RCC 7860 (cell line): ENCODE results near the gene CXorf58.

Source experiments
- DNase-seq: peaks from one replicate; pipeline ENCODE4 v3.0.0-alpha.2; 2015; ENCODE audit warnings: low spot score
- FAIRE-seq: peaks from 2 replicates; lab custom pipeline; 2012; peaks lifted over from hg19 to GRCh38; lab: Jason Lieb, UNC

The CXorf58 gene

GRCh38 chrX:23900220-23900797 is 7.5 kb upstream of the CXorf58 start:
- DNase-seq (no peak), FAIRE-seq (no peak)

GRCh38 chrX:23901060-23901459 is 6.7 kb upstream of the CXorf58 start:
- DNase-seq = peak; percentile 80
- peak; percentile 82 for FAIRE-seq

GRCh38 chrX:23901805-23902204 is 6.0 kb upstream of the CXorf58 start:
- DNase-seq (peak; percentile 66), FAIRE-seq (no peak)

- FAIRE-seq (peak; percentile 78), DNase-seq (peak; percentile 39)
Observed at GRCh38 chrX:23902419-23902818, 5.4 kb upstream of the CXorf58 start.

GRCh38 chrX:23904096-23904495 is 3.7 kb upstream of the CXorf58 start:
- DNase-seq (no peak), FAIRE-seq (no peak)

- DNase-seq (no peak), FAIRE-seq (no peak)
Observed at GRCh38 chrX:23907111-23907497, 702 bp upstream of the CXorf58 start.

GRCh38 chrX:23908219-23909004 is 606 bp downstream of the CXorf58 start:
- DNase-seq (no peak), FAIRE-seq (no peak)

GRCh38 chrX:23911126-23911835 is 3.5 kb downstream of the CXorf58 start:
- no peak for DNase-seq
- FAIRE-seq = no peak

- no peak for DNase-seq
- FAIRE-seq = no peak
Observed at GRCh38 chrX:23919148-23919547, 11.3 kb downstream of the CXorf58 start.

GRCh38 chrX:23919706-23920320 is 12.0 kb downstream of the CXorf58 start:
- FAIRE-seq = no peak
- DNase-seq = no peak

- no peak for DNase-seq
- FAIRE-seq = no peak
Observed at GRCh38 chrX:23926015-23926414, 18.2 kb downstream of the CXorf58 start.

GRCh38 chrX:23930894-23931604 is 23.2 kb downstream of the CXorf58 start:
- no peak for DNase-seq
- no peak for FAIRE-seq

- FAIRE-seq = no peak
- DNase-seq = no peak
Observed at GRCh38 chrX:23932046-23932445, 24.2 kb downstream of the CXorf58 start.

- DNase-seq (no peak), FAIRE-seq (no peak)
Observed at GRCh38 chrX:23935106-23935505, 27.3 kb downstream of the CXorf58 start.

- FAIRE-seq = no peak
- no peak for DNase-seq
Observed at GRCh38 chrX:23936180-23936579, 28.4 kb downstream of the CXorf58 start.

- no peak for DNase-seq
Observed at GRCh38 chrX:23937100-23937499, 29.3 kb downstream of the CXorf58 start.

GRCh38 chrX:23938690-23939089 is 30.9 kb downstream of the CXorf58 start:
- FAIRE-seq (no peak), DNase-seq (no peak)

More at GRCh38 chrX:23937100-23937499, 29.3 kb downstream of the CXorf58 start:
- FAIRE-seq = no peak

GRCh38 chrX:23939203-23939602 is 31.4 kb downstream of the CXorf58 start:
- no peak for FAIRE-seq

GRCh38 chrX:23944234-23944633 is 36.4 kb downstream of the CXorf58 start:
- no peak for FAIRE-seq
- DNase-seq = no peak

More at GRCh38 chrX:23939203-23939602, 31.4 kb downstream of the CXorf58 start:
- no peak for DNase-seq

- no peak for FAIRE-seq
- DNase-seq = no peak
Observed at GRCh38 chrX:23945206-23945605, 37.4 kb downstream of the CXorf58 start.

- no peak for FAIRE-seq
Observed at GRCh38 chrX:23952391-23952790, 44.6 kb downstream of the CXorf58 start.

More at GRCh38 chrX:23952391-23952790, 44.6 kb downstream of the CXorf58 start:
- DNase-seq = no peak
